Neural cell (in vitro differentiated cells): ENCODE measurements around the gene CBX3. TPM values are rescaled to one million over a fixed set of nuclear protein-coding genes. Genes with fewer than 3 reads are reported as not detected.

Experiments
- H2AFZ ChIP-seq: fragments of 200-600, 300-800 bp; sonication (generic), shearing (Covaris generic); 2 replicates; pipeline ENCODE4 v1.6.0; 2014; ENCODE audit warnings: low read depth, mild to moderate bottlenecking, antibody characterized with exemption, low read length, moderate library complexity
- H3F3A ChIP-seq: fragments of 200-600 bp; shearing (Covaris generic); 2 replicates; pipeline ENCODE4 v1.6.1; 2016; ENCODE audit warnings: mild to moderate bottlenecking, moderate library complexity, mixed read lengths, antibody characterized with exemption, low read length; ENCODE audit not compliant: insufficient read depth, poor library complexity, severe bottlenecking
- H3K27ac ChIP-seq: fragments of 200-600, 300-800 bp; sonication (generic), shearing (Covaris generic); 2 replicates; pipeline ENCODE4 v1.5.1; 2014; ENCODE audit warnings: mild to moderate bottlenecking, low read length, moderate library complexity
- H3K27me3 ChIP-seq: fragments of 300-800, 200-600 bp; sonication (generic), shearing (Covaris generic); 2 replicates; pipeline ENCODE4 v1.6.0; 2014; ENCODE audit warnings: mild to moderate bottlenecking, low read depth, low read length, moderate library complexity; ENCODE audit not compliant: insufficient read depth
- H3K36me3 ChIP-seq: fragments of 300-800, 200-600 bp; sonication (generic), shearing (Covaris generic); 2 replicates; pipeline ENCODE4 v1.5.1; 2014; ENCODE audit warnings: mild to moderate bottlenecking, antibody characterized with exemption, low read length, moderate library complexity; ENCODE audit not compliant: insufficient read depth
- H3K4me2 ChIP-seq: fragments of 300-800, 200-600 bp; sonication (generic), shearing (Covaris generic); 2 replicates; pipeline ENCODE4 v1.6.0; 2014; ENCODE audit warnings: mild to moderate bottlenecking, low read length
- H3K4me3 ChIP-seq: fragments of 300-800, 200-600 bp; sonication (generic), shearing (Covaris generic); 2 replicates; pipeline ENCODE4 v1.5.1; 2014; ENCODE audit warnings: mild to moderate bottlenecking, low read length, moderate library complexity
- H3K79me2 ChIP-seq: fragments of 200-600 bp; shearing (Covaris generic); replicated peaks from 2 replicates; pipeline ENCODE4 v1.6.0; 2014; ENCODE audit warnings: mild to moderate bottlenecking, low read length, moderate library complexity; ENCODE audit not compliant: insufficient read depth
- H3K9ac ChIP-seq: fragments of 300-800, 200-600 bp; sonication (generic), shearing (Covaris generic); 2 replicates; pipeline ENCODE4 v1.6.1; 2016; ENCODE audit warnings: mild to moderate bottlenecking, low read length, mixed read lengths
- H3K9me2 ChIP-seq: fragments of 200-600 bp; shearing (Covaris generic); 2 replicates; pipeline ENCODE4 v1.6.1; 2016; ENCODE audit warnings: mild to moderate bottlenecking, low read length, mixed read lengths; ENCODE audit not compliant: insufficient read depth
- H3K9me3 ChIP-seq: fragments of 200-600, 300-800 bp; sonication (generic), shearing (Covaris generic); 2 replicates; pipeline ENCODE4 v1.6.1; 2016; ENCODE audit warnings: mild to moderate bottlenecking, mixed run types, low read length, moderate library complexity, mixed read lengths
- H4K20me1 ChIP-seq: fragments of 200-600 bp; shearing (Covaris generic); 2 replicates; pipeline ENCODE4 v1.6.1; 2016; ENCODE audit warnings: mild to moderate bottlenecking, mixed run types; ENCODE audit not compliant: insufficient read depth
- CTCF ChIP-seq: fragments of 450-650 bp; IDR thresholded peaks from 2 replicates; pipeline ENCODE4 v1.5.1; 2014; ENCODE audit warnings: antibody characterized with exemption, mild to moderate bottlenecking, moderate library complexity; ENCODE audit not compliant: poor library complexity, severe bottlenecking
- MXI1 ChIP-seq: fragments of 450-650 bp; conservative IDR thresholded peaks from 2 replicates; pipeline ENCODE4 v1.6.1; 2014; ENCODE audit warnings: antibody characterized with exemption, mild to moderate bottlenecking; ENCODE audit not compliant: poor library complexity, severe bottlenecking
- POLR2AphosphoS5 ChIP-seq: IDR thresholded peaks from 2 replicates; pipeline ENCODE4 v1.6.1; 2012
- RAD21 ChIP-seq: fragments of 450-650 bp; conservative IDR thresholded peaks from 2 replicates; pipeline ENCODE4 v1.6.1; 2014; ENCODE audit warnings: antibody characterized with exemption, mild to moderate bottlenecking, moderate library complexity
- REST ChIP-seq: IDR thresholded peaks from 2 replicates; pipeline ENCODE4 v1.6.1; 2012; ENCODE audit warnings: borderline replicate concordance
- SMC3 ChIP-seq: fragments of 450-650 bp; conservative IDR thresholded peaks from 2 replicates; pipeline ENCODE4 v1.6.1; 2014; ENCODE audit warnings: antibody characterized with exemption, mild to moderate bottlenecking, moderate library complexity; ENCODE audit not compliant: poor library complexity
- polyA plus RNA-seq: library from polyadenylated mRNA; depleted of rRNA; stranded (reverse); fragments of >200 nt; gene quantifications from 2 replicates; pipeline ENCODE4 v1.2.3, GENCODE V29; 2014

CBX3 gene
- polyA plus RNA-seq, 1 donor from 2014 or later = 598 TPM

- H2AFZ ChIP-seq = no peak overlapping the region
- no peak for TF ChIP-seq POLR2AphosphoS5
- no peak for TF ChIP-seq RAD21
- TF ChIP-seq REST = no peak
- no peak for TF ChIP-seq CTCF
- no peaks in the 10 kb centered on the region for H3K9me3 ChIP-seq
- no peak overlapping the region for H3K4me2 ChIP-seq
- no peak overlapping the region for H3K9ac ChIP-seq
- H3K9me2 ChIP-seq = no peaks in the 10 kb centered on the region
- H3K36me3 ChIP-seq = no peaks in the 10 kb centered on the region
- H4K20me1 ChIP-seq = no peaks in the 10 kb centered on the region
- H3F3A ChIP-seq = no peaks in the 10 kb centered on the region
- H3K4me3 ChIP-seq = no peak overlapping the region
- H3K79me2 ChIP-seq = no peaks in the 10 kb centered on the region
- no peak overlapping the region for H3K27ac ChIP-seq
- H3K27me3 ChIP-seq = no peaks in the 10 kb centered on the region
These were observed 20.8 kb upstream of the CBX3 start for GRCh38 chr7:26180792-26181198.

GRCh38 chr7:26181474-26182227 lies 19.9 kb upstream of the CBX3 start:
- Histone ChIP-seq H3K9me2 (no peaks in the 10 kb centered on the region), H3K27ac (no peak overlapping the region), H2AFZ (no peak overlapping the region), H3K4me3 (no peak overlapping the region), H3K9me3 (no peaks in the 10 kb centered on the region), H3K27me3 (no peaks in the 10 kb centered on the region), H3K79me2 (no peaks in the 10 kb centered on the region), H3K9ac (no peak overlapping the region), H3K4me2 (no peak overlapping the region), H4K20me1 (no peaks in the 10 kb centered on the region), H3K36me3 (no peaks in the 10 kb centered on the region), H3F3A (no peaks in the 10 kb centered on the region)
- TF ChIP-seq CTCF = no peak

- Histone ChIP-seq H3K27ac (no peak overlapping the region), H3K4me3 (no peak overlapping the region), H3F3A (no peaks in the 10 kb centered on the region), H3K9me3 (no peaks in the 10 kb centered on the region), H2AFZ (no peak overlapping the region), H3K4me2 (no peak overlapping the region), H3K36me3 (no peaks in the 10 kb centered on the region), H3K9me2 (no peaks in the 10 kb centered on the region), H3K27me3 (no peaks in the 10 kb centered on the region), H4K20me1 (no peaks in the 10 kb centered on the region), H3K9ac (no peak overlapping the region), H3K79me2 (no peaks in the 10 kb centered on the region)
- TF ChIP-seq SMC3 = no peak
- no peak for TF ChIP-seq CTCF
- TF ChIP-seq MXI1 = no peak
- TF ChIP-seq POLR2AphosphoS5 = no peak
These were observed 19.3 kb upstream of the CBX3 start for GRCh38 chr7:26182283-26182682.
